Liver (tissue), 9 donors: ENCODE data around the gene IGSF8. TPM values are rescaled to one million over a fixed set of nuclear protein-coding genes. Genes with fewer than 3 reads are reported as not detected.

Experiments
- DNase-seq: peaks from one replicate; pipeline ENCODE4 v3.0.0-alpha.2; 2017; ENCODE audit warnings: low spot score
- H3K27ac ChIP-seq, 2 donors: one replicate each; pipeline ENCODE4 v1.7.0; 2013; ENCODE audit warnings: inconsistent platforms in 2 of 2, low read length in 2 of 2, control low read depth in 1 of 2, low read depth in 1 of 2, mild to moderate bottlenecking in 1 of 2
- H3K27me3 ChIP-seq, 4 donors: one replicate each; pipeline versions ENCODE4 v1.6.1 to v1.7.0; 2013; ENCODE audit warnings: low read length in 3 of 4, inconsistent platforms in 1 of 4, mild to moderate bottlenecking in 1 of 4, moderate library complexity in 1 of 4; ENCODE audit not compliant: control insufficient read depth in 4 of 4, insufficient read depth in 4 of 4
- H3K36me3 ChIP-seq, 4 donors: one replicate each; pipeline versions ENCODE4 v1.6.1 to v1.7.0; 2013; ENCODE audit warnings: low read length in 3 of 4, mild to moderate bottlenecking in 3 of 4, low read depth in 1 of 4, moderate library complexity in 1 of 4; ENCODE audit not compliant: control insufficient read depth in 4 of 4, insufficient read depth in 3 of 4
- H3K4me1 ChIP-seq, 4 donors: one replicate each; pipeline versions ENCODE4 v1.6.1 to v1.7.0; 2013; ENCODE audit warnings: low read length in 3 of 4, mild to moderate bottlenecking in 3 of 4, moderate library complexity in 1 of 4; ENCODE audit not compliant: control insufficient read depth in 4 of 4, insufficient read depth in 4 of 4
- H3K4me3 ChIP-seq, 3 donors: one replicate each; pipeline versions ENCODE4 v1.6.1 to v1.7.0; 2013; ENCODE audit warnings: low read length in 3 of 3, control low read depth in 1 of 3, low read depth in 1 of 3, mild to moderate bottlenecking in 1 of 3
- H3K9ac ChIP-seq, 2 donors: one replicate each; pipeline ENCODE4 v1.7.0; 2013; ENCODE audit warnings: low read length in 2 of 2, mild to moderate bottlenecking in 2 of 2, moderate library complexity in 2 of 2, control low read depth in 1 of 2, low read depth in 1 of 2
- H3K9me3 ChIP-seq, 4 donors: one replicate each; pipeline versions ENCODE4 v1.6.1 to v1.7.0; 2013; ENCODE audit warnings: low read length in 3 of 4; ENCODE audit not compliant: control insufficient read depth in 4 of 4
- EGR1 ChIP-seq, 2 donors: IDR thresholded peaks; 2 replicates each; pipeline ENCODE4 v1.6.1; 2016 to 2018; ENCODE audit warnings: antibody characterized with exemption in 2 of 2, low read depth in 2 of 2
- FOXA1 ChIP-seq: IDR thresholded peaks from 2 replicates; pipeline ENCODE4 v1.6.1; 2016; ENCODE audit warnings: antibody characterized with exemption
- FOXA2 ChIP-seq: IDR thresholded peaks from 2 replicates; pipeline ENCODE4 v1.6.1; 2016; ENCODE audit warnings: antibody characterized with exemption
- GABPA ChIP-seq, 2 donors: IDR thresholded peaks in 1 of 2; conservative IDR thresholded peaks in 1 of 2; 2 replicates each; pipeline ENCODE4 v1.6.1; 2016; ENCODE audit warnings: antibody characterized with exemption in 2 of 2, mild to moderate bottlenecking in 1 of 2, moderate library complexity in 1 of 2
- HNF4A ChIP-seq, 2 donors: conservative IDR thresholded peaks; 2 replicates each; pipeline ENCODE4 v1.6.1; 2016; ENCODE audit warnings: antibody characterized with exemption in 2 of 2, mild to moderate bottlenecking in 2 of 2
- HNF4G ChIP-seq: IDR thresholded peaks from 2 replicates; pipeline ENCODE4 v1.6.1; 2016; ENCODE audit warnings: antibody characterized with exemption
- JUND ChIP-seq, 2 donors: IDR thresholded peaks; 2 replicates each; pipeline ENCODE4 v1.6.1; 2016; ENCODE audit warnings: antibody characterized with exemption in 2 of 2
- NR2F2 ChIP-seq: IDR thresholded peaks from 2 replicates; pipeline ENCODE4 v1.6.1; 2016; ENCODE audit warnings: antibody characterized with exemption
- RAD21 ChIP-seq, 2 donors: IDR thresholded peaks; 2 replicates each; pipeline ENCODE4 v1.6.1; 2016; ENCODE audit warnings: antibody characterized with exemption in 2 of 2, mild to moderate bottlenecking in 2 of 2
- RXRA ChIP-seq, 2 donors: IDR thresholded peaks; 2 replicates each; pipeline ENCODE4 v1.6.1; 2017 to 2018; ENCODE audit warnings: antibody characterized with exemption in 2 of 2, mild to moderate bottlenecking in 1 of 2
- SP1 ChIP-seq: IDR thresholded peaks from 2 replicates; pipeline ENCODE4 v1.6.1; 2018; ENCODE audit warnings: antibody characterized with exemption, mild to moderate bottlenecking
- TAF1 ChIP-seq: conservative IDR thresholded peaks from 2 replicates; pipeline ENCODE4 v1.6.1; 2016; ENCODE audit warnings: antibody characterized with exemption, mild to moderate bottlenecking
- YY1 ChIP-seq: IDR thresholded peaks from 2 replicates; pipeline ENCODE4 v1.6.1; 2016; ENCODE audit warnings: antibody characterized with exemption, mild to moderate bottlenecking
- WGBS: extraction: QIAGEN DNeasy Blood & Tissue Kit; methylation state at CpG from one replicate; pipeline ENCODE4 v1.1.7; 2013; 5-methylcytosine and 5-hydroxymethylcytosine counted together
- polyA plus RNA-seq, 2 donors: library from polyadenylated mRNA; stranded (reverse) in 1 of 2; unstranded in 1 of 2; fragments of 200-250 nt in 1 of 2; fragments of >200 nt in 1 of 2; fragmentation: Nextera tagmentation in 1 of 2; extraction: Ambion mirVana in 1 of 2; gene quantifications; one replicate each; pipeline versions ENCODE4 v1.2.1 to v1.2.3, GENCODE V29; 2013 to 2015
- total RNA-seq, 2 donors: library from RNA; depleted of rRNA; stranded (reverse); fragments of >200 nt; gene quantifications; one replicate each; pipeline ENCODE4 v1.2.3, GENCODE V29; 2014
- TF ChIP-seq, protein P1 (sequence below): fragments of 150-350 bp; IDR thresholded peaks from 2 replicates; pipeline ENCODE4 v1.5.1; 2017; ENCODE audit warnings: improper control_type of control experiment, low read depth, low read length; ENCODE audit not compliant: missing input control
- TF ChIP-seq, protein P2 (sequence below): IDR thresholded peaks from 2 replicates; pipeline ENCODE4 v1.6.1; 2016; ENCODE audit warnings: antibody characterized with exemption
- TF ChIP-seq, protein P3 (sequence below): IDR thresholded peaks from 2 replicates; pipeline ENCODE4 v1.6.1; 2016; ENCODE audit warnings: antibody characterized with exemption
- TF ChIP-seq, protein P4 (sequence below): IDR thresholded peaks from 2 replicates; pipeline ENCODE4 v1.6.1; 2016; ENCODE audit warnings: antibody characterized with exemption
- TF ChIP-seq, protein P5 (sequence below): IDR thresholded peaks from 2 replicates; pipeline ENCODE4 v1.6.1; 2016; ENCODE audit warnings: antibody characterized with exemption, mild to moderate bottlenecking
- donor health status: healthy.
- donor health status: healthy.
- donor health status: healthy.
- donor health status: healthy.
- donor health status: healthy.

IGSF8 gene
- total and polyA plus RNA-seq, 4 donors = 9.8 to 24.3 (median 20.3) TPM

DNA sequence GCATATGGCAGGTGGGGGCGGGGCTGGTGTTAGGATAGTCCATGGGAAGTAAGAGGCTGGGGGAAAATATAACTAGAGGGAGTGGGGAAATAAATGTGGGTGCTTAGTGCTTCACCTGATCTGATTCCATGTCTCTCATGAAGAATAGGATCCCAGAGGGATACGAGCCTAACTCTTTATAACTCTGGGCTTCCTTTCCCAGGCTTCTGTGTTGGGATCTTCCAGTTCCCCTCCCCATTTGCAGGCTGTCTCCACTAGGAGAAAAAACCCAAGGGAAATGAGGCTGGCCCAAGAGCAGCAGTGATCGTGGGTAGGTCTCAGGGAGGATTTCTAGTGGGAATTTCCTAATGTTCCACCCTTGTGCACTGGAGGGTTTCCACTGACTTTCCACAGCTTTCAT, 15.5 kb downstream of the IGSF8 start:
- Histone ChIP-seq H3K4me1 (peaks cover 0 to 9% (median 5%) of the 10 kb centered on the region in 4 donors), H3K9me3 (no peaks in the 10 kb centered on the region), H3K27ac (no peak overlapping the region), H3K27me3 (peaks cover 0 to 8% (median 3%) of the 10 kb centered on the region in 4 donors), H3K36me3 (no peaks in the 10 kb centered on the region), H3K4me3 (no peak overlapping the region), H3K9ac (no peak overlapping the region)
- WGBS = 73% methylated on average over 3 of the region's 3 CpGs
- no peak for DNase-seq
- TF ChIP-seq, protein P1, sequence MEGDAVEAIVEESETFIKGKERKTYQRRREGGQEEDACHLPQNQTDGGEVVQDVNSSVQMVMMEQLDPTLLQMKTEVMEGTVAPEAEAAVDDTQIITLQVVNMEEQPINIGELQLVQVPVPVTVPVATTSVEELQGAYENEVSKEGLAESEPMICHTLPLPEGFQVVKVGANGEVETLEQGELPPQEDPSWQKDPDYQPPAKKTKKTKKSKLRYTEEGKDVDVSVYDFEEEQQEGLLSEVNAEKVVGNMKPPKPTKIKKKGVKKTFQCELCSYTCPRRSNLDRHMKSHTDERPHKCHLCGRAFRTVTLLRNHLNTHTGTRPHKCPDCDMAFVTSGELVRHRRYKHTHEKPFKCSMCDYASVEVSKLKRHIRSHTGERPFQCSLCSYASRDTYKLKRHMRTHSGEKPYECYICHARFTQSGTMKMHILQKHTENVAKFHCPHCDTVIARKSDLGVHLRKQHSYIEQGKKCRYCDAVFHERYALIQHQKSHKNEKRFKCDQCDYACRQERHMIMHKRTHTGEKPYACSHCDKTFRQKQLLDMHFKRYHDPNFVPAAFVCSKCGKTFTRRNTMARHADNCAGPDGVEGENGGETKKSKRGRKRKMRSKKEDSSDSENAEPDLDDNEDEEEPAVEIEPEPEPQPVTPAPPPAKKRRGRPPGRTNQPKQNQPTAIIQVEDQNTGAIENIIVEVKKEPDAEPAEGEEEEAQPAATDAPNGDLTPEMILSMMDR = no peak
- TF ChIP-seq FOXA2 (no peak), JUND (IDR thresholded peaks at IDR 0.05) (no peak), RXRA (IDR thresholded peaks at IDR 0.05) (no peak), EGR1 (IDR thresholded peaks at IDR 0.05; ENCODE audit: low read depth in 2 of 2) (no peak), HNF4G (no peak), YY1 (no peak), FOXA1 (no peak), HNF4A (conservative IDR thresholded peaks at IDR 0.05) (no peak), GABPA (IDR thresholded peaks at IDR 0.05 in 1 of 2, conservative IDR thresholded peaks at IDR 0.05 in 1 of 2) (no peak), TAF1 (no peak), RAD21 (IDR thresholded peaks at IDR 0.05) (no peak), NR2F2 (no peak), SP1 (no peak)
- TF ChIP-seq, protein P2, sequence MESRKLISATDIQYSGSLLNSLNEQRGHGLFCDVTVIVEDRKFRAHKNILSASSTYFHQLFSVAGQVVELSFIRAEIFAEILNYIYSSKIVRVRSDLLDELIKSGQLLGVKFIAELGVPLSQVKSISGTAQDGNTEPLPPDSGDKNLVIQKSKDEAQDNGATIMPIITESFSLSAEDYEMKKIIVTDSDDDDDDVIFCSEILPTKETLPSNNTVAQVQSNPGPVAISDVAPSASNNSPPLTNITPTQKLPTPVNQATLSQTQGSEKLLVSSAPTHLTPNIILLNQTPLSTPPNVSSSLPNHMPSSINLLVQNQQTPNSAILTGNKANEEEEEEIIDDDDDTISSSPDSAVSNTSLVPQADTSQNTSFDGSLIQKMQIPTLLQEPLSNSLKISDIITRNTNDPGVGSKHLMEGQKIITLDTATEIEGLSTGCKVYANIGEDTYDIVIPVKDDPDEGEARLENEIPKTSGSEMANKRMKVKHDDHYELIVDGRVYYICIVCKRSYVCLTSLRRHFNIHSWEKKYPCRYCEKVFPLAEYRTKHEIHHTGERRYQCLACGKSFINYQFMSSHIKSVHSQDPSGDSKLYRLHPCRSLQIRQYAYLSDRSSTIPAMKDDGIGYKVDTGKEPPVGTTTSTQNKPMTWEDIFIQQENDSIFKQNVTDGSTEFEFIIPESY = no peak
- TF ChIP-seq, protein P3, sequence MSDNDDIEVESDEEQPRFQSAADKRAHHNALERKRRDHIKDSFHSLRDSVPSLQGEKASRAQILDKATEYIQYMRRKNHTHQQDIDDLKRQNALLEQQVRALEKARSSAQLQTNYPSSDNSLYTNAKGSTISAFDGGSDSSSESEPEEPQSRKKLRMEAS = no peak
- TF ChIP-seq, protein P4, sequence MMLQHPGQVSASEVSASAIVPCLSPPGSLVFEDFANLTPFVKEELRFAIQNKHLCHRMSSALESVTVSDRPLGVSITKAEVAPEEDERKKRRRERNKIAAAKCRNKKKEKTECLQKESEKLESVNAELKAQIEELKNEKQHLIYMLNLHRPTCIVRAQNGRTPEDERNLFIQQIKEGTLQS = no peak
- TF ChIP-seq, protein P5, sequence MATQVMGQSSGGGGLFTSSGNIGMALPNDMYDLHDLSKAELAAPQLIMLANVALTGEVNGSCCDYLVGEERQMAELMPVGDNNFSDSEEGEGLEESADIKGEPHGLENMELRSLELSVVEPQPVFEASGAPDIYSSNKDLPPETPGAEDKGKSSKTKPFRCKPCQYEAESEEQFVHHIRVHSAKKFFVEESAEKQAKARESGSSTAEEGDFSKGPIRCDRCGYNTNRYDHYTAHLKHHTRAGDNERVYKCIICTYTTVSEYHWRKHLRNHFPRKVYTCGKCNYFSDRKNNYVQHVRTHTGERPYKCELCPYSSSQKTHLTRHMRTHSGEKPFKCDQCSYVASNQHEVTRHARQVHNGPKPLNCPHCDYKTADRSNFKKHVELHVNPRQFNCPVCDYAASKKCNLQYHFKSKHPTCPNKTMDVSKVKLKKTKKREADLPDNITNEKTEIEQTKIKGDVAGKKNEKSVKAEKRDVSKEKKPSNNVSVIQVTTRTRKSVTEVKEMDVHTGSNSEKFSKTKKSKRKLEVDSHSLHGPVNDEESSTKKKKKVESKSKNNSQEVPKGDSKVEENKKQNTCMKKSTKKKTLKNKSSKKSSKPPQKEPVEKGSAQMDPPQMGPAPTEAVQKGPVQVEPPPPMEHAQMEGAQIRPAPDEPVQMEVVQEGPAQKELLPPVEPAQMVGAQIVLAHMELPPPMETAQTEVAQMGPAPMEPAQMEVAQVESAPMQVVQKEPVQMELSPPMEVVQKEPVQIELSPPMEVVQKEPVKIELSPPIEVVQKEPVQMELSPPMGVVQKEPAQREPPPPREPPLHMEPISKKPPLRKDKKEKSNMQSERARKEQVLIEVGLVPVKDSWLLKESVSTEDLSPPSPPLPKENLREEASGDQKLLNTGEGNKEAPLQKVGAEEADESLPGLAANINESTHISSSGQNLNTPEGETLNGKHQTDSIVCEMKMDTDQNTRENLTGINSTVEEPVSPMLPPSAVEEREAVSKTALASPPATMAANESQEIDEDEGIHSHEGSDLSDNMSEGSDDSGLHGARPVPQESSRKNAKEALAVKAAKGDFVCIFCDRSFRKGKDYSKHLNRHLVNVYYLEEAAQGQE = no peak
